HFF-Myc (cell line): ENCODE results near the gene CASP8.
A peak's percentile ranks its signal among the peaks of the same experiment; 100 is the strongest.

ENCODE experiments used
- DNase-seq: peaks from one replicate; pipeline ENCODE4 v3.0.0-alpha.2; 2011; ENCODE audit warnings: low read depth; ENCODE audit errors: extremely low read depth
- H3K4me3 ChIP-seq: replicated peaks from 2 replicates; pipeline ENCODE4 v1.5.1; 2011; ENCODE audit warnings: low read depth, mild to moderate bottlenecking, control low read depth, low read length
- TF ChIP-seq, protein P1 (sequence below): IDR thresholded peaks from 2 replicates; pipeline ENCODE4 v1.5.1; 2012; ENCODE audit warnings: mild to moderate bottlenecking, low read depth, low read length, control low read depth; ENCODE audit errors: missing control alignments

The CASP8 gene

DNA sequence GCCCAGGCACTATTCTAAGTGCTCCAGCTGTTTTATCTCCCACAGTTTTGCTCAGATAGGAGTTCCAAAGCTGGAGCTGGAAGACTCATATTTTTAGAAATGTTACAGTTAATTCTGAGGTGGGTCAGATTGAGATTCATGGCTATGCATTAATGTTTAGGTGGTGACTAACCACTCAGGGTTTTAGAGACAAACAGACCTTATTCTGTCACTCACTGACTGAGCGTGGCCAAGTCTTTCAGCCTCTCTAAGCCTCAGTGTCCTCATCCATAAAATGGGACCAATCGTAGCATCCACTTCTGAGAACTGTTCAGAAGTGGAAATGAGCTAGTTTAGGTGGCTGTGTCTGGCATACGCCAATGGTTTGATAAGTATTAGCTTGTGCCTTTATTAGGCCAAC lies 4.3 kb upstream of the CASP8 start:
- TF ChIP-seq, protein P1, sequence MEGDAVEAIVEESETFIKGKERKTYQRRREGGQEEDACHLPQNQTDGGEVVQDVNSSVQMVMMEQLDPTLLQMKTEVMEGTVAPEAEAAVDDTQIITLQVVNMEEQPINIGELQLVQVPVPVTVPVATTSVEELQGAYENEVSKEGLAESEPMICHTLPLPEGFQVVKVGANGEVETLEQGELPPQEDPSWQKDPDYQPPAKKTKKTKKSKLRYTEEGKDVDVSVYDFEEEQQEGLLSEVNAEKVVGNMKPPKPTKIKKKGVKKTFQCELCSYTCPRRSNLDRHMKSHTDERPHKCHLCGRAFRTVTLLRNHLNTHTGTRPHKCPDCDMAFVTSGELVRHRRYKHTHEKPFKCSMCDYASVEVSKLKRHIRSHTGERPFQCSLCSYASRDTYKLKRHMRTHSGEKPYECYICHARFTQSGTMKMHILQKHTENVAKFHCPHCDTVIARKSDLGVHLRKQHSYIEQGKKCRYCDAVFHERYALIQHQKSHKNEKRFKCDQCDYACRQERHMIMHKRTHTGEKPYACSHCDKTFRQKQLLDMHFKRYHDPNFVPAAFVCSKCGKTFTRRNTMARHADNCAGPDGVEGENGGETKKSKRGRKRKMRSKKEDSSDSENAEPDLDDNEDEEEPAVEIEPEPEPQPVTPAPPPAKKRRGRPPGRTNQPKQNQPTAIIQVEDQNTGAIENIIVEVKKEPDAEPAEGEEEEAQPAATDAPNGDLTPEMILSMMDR, result no peak

DNA sequence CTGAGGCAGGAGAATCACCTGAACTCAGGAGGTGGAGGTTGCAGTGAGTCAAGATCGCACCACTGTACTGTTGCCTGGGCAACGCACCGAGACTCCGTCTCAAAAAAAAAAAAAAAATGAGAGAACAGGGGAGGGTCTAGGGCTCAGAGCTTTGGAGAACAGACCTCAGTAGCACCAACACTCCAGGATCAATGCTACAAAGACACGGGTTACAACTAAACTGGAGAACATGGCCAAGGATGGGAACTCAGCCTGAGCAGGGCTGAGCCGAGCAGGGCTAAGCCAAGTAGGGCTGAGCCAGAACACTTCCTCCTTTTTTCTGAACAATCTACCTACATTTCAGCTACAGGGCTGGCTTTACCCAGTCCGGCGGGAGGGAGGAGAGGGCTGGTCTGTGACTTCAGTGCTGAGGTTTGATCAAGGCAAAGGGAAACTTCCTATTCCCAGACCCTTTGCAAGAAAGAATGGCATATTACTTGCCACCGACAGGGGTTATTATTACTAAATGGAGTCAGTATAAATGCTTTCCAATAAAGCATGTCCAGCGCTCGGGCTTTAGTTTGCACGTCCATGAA lies 2.9 kb upstream of the CASP8 start:
- no peak for DNase-seq

More for the DNA sequence above, 4.3 kb upstream of the CASP8 start:
- H3K4me3 ChIP-seq, result no peak overlapping the region
- no peak for DNase-seq

DNA sequence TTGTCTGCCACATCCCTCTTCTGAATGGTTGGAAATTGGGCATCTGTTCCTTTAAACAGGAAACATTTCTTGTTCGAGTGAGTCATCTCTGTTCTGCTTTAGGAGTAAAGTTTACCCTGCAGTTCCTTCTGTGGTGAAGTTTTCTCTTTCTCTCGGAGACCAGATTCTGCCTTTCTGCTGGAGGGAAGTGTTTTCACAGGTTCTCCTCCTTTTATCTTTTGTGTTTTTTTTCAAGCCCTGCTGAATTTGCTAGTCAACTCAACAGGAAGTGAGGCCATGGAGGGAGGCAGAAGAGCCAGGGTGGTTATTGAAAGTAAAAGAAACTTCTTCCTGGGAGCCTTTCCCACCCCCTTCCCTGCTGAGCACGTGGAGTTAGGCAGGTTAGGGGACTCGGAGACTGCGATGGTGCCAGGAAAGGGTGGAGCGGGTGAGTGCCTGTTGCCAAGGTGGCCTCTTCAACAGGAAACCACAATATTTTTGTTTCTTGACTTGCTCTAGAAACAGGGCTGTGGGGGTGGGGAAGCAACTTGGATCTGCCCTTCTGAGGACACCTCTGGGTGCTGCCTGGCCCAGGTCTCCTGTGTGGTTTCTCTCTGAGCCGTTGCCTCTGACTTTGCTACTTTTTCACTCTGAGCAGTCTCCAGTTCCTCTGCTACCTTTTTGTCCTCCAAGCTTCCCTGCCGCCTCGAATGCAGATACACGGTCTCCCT lies 2.2 kb upstream of the CASP8 start:
- peak overlapping the region; percentile 66 for H3K4me3 ChIP-seq
- peak; percentile 81 for DNase-seq
- TF ChIP-seq, protein P1, result peak; percentile 7

More for the DNA sequence above, 2.9 kb upstream of the CASP8 start:
- H3K4me3 ChIP-seq, result peak overlapping the region; percentile 66
- TF ChIP-seq, protein P1, result no peak

DNA sequence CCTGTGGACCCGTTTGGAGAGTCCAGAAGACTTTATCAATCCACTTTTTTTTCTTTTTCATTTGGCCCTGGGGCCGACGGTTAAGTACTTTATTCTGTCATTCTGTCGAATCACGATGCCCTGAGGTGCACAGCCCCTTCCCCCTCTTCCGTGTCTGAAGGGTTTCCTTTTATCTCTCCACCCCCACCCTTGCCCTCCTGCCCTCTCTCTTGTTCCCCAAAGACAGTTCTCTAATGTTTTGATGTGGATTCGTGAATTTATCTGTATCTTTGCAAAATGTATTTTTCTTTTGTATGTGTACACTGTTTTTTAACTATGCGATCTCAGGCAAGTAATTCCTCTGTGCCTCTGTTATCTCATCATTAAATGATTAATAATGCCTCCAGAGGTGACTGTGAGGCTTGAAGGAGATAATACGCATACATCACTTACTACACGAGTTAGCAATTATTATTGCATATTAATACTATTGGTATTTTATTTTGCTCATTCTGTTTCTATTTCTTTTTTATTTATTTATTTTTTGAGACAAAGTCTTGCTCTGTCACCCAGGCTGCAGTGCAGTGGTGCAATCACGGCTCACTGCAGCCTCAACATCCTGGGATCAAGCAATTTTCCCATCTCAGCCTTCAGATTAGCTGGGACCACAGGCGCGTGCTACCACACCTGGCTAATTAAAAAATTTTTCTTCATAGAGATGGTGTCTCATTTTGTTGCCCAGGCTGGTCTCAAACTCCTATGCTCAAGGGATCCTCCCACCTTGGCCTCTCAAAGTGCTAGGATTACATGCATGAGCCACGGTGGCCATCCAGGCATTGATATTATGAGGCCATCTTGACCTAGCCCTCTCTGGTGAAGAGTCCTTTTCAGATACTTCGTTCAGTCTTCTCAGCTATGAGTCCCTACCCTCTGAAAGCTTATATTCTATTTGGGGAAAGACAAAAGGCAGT lies 1.4 kb upstream of the CASP8 start:
- H3K4me3 ChIP-seq, result peak overlapping the region; percentile 66
- no peak for DNase-seq
- TF ChIP-seq, protein P1, result peak; percentile 2

DNA sequence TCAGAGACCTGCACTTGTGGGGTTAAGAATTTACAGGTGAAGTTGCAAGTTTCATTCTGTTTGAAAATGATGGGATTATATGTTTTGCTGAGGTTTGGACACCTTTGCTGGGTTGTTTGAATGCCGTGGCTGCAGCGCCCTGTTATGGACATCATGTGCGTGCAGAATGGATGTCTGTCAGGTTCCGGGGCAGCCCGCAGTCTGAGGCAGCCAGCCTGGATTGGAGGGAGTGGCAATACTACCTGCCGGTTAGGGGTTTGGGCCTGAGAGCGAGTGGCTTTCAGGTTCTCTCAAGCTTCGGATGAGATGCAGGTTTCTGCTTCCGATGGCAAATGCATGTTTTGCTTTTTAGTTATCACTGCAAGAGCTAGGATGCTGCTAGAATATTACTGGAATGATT lies 1.1 kb downstream of the CASP8 start:
- TF ChIP-seq, protein P1, result no peak

DNA sequence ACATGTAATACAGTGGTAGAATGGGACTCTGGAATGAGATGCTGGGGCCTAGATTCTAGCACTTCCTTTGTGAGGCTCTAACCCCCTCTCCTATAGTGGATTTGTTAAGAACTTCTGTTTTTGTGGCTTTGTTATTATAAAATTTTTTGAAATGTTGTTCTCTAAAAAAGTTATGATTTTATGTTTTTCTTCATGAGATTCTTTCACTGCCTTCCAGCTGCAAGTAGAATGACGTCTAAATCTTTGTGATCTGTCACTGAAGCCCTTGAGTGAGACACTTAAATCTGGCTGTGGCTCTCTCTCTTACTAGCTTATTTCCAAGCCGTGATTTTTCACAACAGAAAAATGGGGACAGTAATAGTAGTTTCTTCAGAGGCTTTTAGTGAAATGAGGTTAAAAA lies 1.6 kb downstream of the CASP8 start:
- DNase-seq, result no peak
- H3K4me3 ChIP-seq, result no peak overlapping the region
- TF ChIP-seq, protein P1, result no peak

More for the DNA sequence above, 1.1 kb downstream of the CASP8 start:
- no peak for DNase-seq
- no peak overlapping the region for H3K4me3 ChIP-seq
